GM21825 (cell line): ENCODE data around the gene KRT83.
"Not testable (repeated sequence)": the region's sequence is repeated elsewhere in the genome, so short reads cannot be mapped to it uniquely, and the experiment has no call there.

Experiments used
- ATAC-seq: cut with Tn5 transposase; IDR thresholded peaks from one replicate; pipeline ENCODE4 v1.9.1; 2021; ENCODE audit warnings: mild to moderate bottlenecking, moderate library complexity; ENCODE audit not compliant: unreplicated experiment

The KRT83 gene

GRCh38 chr12:52311285-52311648 is 9.9 kb downstream of the KRT83 start:
- no peak for ATAC-seq

DNA sequence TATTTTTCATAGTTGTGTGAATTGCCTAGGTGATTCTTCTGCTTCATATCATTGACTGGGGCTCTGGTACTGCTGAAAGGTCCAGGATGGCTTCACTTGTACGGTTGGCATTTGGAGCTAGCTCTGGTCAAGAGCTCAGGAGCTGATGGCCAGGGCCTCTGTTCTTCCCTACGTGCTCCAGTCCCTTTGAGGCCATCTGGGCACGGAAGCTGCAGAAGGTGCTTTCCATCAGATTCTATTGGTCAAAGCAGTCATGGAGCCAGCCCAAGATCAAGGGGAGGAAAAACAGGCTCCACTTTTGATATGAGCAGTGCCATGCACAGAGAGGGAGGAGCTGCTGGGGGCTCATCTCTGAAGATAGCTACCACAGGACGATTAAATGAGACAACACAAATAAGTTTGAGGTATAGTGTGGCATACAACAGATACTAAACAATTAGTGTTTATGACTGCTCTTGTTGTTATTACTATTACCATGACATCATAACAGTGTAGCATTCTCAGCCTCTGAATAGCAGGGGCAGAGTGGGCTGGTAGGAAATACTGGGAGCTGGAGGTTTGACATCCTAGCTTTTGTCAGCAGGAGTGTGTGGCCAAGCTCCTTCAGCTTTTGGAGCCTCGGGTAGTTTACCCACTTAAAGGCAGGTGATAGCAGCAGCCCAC is 10.4 kb downstream of the KRT83 start:
- no peak for ATAC-seq

- ATAC-seq, result no peak
Observed at GRCh38 chr12:52308806-52309425, 12.3 kb downstream of the KRT83 start.

GRCh38 chr12:52307836-52308805 is 13.1 kb downstream of the KRT83 start:
- no peak for ATAC-seq

- ATAC-seq, result no peak
Observed at GRCh38 chr12:52306731-52307130, 14.5 kb downstream of the KRT83 start.

DNA sequence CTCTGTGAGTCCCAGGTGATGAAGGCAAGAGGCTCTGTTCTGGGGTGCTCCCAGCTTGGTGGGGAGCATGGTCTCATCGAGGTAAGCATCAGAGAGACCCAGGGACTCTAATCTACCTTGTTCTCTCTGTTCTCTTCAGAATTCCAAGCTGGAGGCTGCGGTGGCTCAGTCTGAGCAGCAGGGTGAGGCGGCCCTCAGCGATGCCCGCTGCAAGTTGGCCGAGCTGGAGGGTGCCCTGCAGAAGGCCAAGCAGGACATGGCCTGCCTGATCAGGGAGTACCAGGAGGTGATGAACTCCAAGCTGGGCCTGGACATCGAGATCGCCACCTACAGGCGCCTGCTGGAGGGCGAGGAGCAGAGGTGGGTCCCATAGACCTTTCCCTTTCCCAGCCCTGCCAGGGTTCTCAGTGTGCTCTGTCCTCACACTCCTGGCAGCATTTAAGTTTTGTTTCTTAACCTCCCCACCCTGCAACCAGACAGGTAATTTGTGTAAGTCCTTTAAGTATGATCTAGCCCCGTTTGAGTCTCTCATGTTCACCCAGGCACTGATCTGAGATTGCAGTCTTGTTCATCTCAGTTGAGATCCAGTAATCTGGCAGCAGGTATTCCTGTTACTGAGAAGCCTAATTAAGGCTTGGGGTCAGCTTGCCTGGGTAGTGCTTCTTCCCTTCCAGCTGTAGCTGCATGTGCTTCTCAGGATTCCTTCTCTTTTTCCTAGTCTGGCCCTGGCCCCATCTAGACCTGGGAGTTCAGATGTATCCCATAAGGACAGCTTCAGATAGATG is 15.1 kb downstream of the KRT83 start:
- no peak for ATAC-seq

DNA sequence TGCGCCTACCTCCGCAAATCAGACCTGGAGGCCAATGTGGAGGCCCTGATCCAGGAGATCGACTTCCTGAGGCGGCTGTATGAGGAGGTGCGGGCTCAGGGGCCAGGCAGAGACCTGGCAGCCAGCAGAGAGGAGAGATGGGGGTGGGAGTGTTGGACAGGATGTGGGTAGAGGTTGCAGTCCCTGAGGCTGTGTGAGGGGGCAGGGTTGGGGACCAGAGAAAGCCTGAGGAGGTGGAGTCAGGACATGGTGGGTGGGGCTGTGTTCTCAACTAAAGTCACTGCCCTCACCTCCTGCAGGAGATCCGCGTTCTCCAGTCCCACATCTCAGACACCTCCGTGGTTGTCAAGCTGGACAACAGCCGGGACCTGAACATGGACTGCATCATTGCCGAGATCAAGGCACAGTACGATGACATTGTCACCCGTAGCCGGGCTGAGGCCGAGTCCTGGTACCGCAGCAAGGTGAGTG is 16.2 kb downstream of the KRT83 start:
- peak; percentile 79 for ATAC-seq

GRCh38 chr12:52302242-52302914 is 18.8 kb downstream of the KRT83 start:
- not testable (repeated sequence) for ATAC-seq

- ATAC-seq, result not testable (repeated sequence)
Observed at GRCh38 chr12:52301721-52302120, 19.5 kb downstream of the KRT83 start.

GRCh38 chr12:52300796-52301691 is 20.2 kb downstream of the KRT83 start:
- ATAC-seq, result no peak

- ATAC-seq, result no peak
Observed at GRCh38 chr12:52298677-52299190, 22.5 kb downstream of the KRT83 start.

GRCh38 chr12:52296572-52297215 is 24.5 kb downstream of the KRT83 start:
- ATAC-seq, result no peak

- no peak for ATAC-seq
Observed at GRCh38 chr12:52295663-52296062, 25.5 kb downstream of the KRT83 start.

- ATAC-seq, result no peak
Observed at GRCh38 chr12:52294803-52295202, 26.4 kb downstream of the KRT83 start.

DNA sequence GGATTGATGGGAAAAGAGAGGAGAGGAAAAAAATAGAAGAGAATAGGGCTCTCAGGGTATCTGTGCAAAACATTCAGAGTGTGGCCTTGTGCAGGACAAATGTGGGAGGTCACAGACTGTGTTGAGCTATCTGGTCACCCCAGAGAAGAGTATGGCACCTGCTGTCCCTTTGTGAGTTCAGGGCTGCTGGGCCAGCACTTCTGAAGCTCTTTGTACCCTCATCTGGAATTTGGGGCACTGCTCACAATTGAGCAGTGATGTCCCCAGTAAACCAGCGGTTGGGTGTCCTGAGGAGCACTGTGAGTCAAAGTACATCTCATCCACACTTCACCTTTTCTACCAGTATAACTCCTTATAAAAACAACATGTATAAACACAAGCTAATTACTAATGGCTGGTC is 27.3 kb downstream of the KRT83 start:
- no peak for ATAC-seq

DNA sequence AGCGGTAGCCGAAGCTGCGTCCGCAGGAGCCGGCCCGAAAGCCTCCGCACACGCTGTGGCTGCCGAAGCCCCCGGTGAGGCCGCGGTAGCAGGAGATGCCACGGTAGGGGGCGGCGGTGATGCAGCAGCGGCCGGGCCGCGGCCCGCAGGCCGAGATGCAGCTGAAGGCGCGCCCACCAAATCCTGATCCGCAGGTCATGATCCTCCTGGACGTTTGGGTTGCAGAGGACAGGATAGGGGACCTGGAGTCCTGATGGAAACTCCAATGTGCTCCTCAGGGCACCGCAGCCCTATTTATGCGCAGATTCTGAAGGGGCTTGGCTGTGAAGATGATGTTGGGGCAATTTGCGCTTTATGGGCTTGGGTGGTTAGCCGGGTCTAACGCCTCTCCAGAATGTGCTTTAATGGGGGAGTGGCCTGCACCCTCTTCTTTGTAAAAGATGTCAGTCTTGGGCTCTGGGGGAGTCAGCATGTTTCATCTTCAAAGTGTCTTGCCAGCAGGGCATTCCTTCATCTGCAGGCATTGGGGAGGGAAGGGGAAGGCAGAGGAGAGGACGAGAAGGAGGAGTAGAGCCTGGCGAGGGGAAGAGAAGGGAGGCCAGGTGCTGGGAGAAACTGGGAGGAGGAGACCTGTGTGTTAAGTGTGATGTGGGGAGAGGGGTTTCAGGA is 29.8 kb downstream of the KRT83 start, which contains the start of gene KRT81:
TSS of gene KRT81 (minus strand) at position 268 of the 669 bp plus-strand sequence. CDS start at position 199, 69 bp downstream.
- ATAC-seq, result no peak

DNA sequence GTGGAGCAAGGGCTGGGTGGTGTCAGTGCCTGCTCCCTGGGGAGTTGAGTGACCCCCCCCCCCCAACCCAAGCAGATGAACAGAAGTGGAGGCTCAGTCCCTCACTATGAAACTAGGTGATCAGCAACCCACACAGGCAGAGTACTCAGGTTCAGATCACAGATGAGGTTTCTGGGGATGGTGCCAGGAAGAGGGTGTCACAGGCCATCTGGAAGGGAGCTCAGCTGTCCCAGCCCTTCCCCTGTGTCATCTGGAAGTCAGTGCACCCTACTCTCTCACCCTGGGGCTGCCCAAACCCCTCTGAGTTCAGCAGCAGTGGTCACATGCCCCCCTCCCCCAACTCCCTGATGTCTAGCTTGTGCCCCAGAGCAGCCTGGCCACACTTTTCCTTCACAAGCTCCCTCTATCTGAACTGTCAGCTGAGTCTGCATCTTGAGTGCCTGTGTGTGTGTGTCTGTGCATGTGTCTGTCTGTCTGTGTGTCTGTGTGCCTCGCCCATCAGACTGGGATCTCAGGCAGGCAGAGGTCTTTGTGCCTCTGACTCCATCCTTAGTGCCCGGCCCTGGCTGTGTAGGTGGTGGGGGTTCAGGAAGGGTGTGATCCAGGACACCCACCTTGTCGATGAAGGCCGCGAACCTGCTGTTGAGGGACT is 30.6 kb downstream of the KRT83 start:
- not testable (repeated sequence) for ATAC-seq
